Gastroesophageal sphincter (tissue), 4 donors: ENCODE measurements around the gene MSX1. TPM values are rescaled to one million over a fixed set of nuclear protein-coding genes. Genes with fewer than 3 reads are reported as not detected.

Experiments used
- ATAC-seq: fragments of 150-250 bp; one replicate; pipeline ENCODE4 v1.9.1; 2016; ENCODE audit warnings: mild to moderate bottlenecking, moderate library complexity
- H3K27ac ChIP-seq, 4 donors: fragments of 200-600 bp; sonication (generic) in 3 of 4; 1 replicate in 3 of 4; 2 replicates in 1 of 4; pipeline ENCODE4 v1.5.1; 2016 to 2019
- H3K27me3 ChIP-seq: fragments of 200-600 bp; sonication (generic); one replicate; pipeline ENCODE4 v1.5.1; 2019
- H3K36me3 ChIP-seq, 2 donors: fragments of 200-600 bp; sonication (generic); one replicate each; pipeline ENCODE4 v1.5.1; 2019; ENCODE audit warnings: control low read depth in 1 of 2
- H3K4me1 ChIP-seq, 3 donors: fragments of 200-600 bp; sonication (generic); 1 replicate in 2 of 3; 2 replicates in 1 of 3; pipeline ENCODE4 v1.5.1; 2016 to 2019; ENCODE audit warnings: control low read depth in 2 of 3
- H3K4me3 ChIP-seq, 2 donors: fragments of 200-600 bp; sonication (generic); one replicate each; pipeline ENCODE4 v1.5.1; 2019; ENCODE audit warnings: mild to moderate bottlenecking in 1 of 2, moderate library complexity in 1 of 2
- H3K9me3 ChIP-seq, 3 donors: fragments of 200-600 bp; sonication (generic); one replicate each; pipeline ENCODE4 v1.5.1; 2017 to 2019; ENCODE audit warnings: control low read depth in 2 of 3
- EP300 ChIP-seq: sonication (generic); formaldehyde crosslinking; IDR thresholded peaks from one replicate; pipeline ENCODE4 v1.6.1; 2017; ENCODE audit warnings: antibody characterized with exemption, mild to moderate bottlenecking
- POLR2A ChIP-seq, 2 donors: fragments of 450-650 bp; IDR thresholded peaks; one replicate each; pipeline ENCODE4 v1.6.1; 2017; ENCODE audit warnings: antibody characterized with exemption in 2 of 2, mild to moderate bottlenecking in 2 of 2, moderate library complexity in 1 of 2
- POLR2AphosphoS5 ChIP-seq: sonication (generic); formaldehyde crosslinking; IDR thresholded peaks from one replicate; pipeline ENCODE4 v1.6.1; 2017; ENCODE audit warnings: antibody characterized with exemption
- WGBS, 2 donors: methylation state at CpG; one replicate each; pipeline ENCODE4 v1.1.5; 2018; ENCODE audit warnings: low coverage in 1 of 2; 5-methylcytosine and 5-hydroxymethylcytosine counted together
- total RNA-seq, 4 donors: library from RNA; depleted of rRNA; stranded (reverse); fragments of >200 nt; gene quantifications; one replicate each; pipeline ENCODE4 v1.1.0, GENCODE V29; 2016
- TF ChIP-seq, protein P1 (sequence below), 4 experiments: fragments of 200-600 bp in 2 of 4; fragments of 450-650 bp in 2 of 4; sonication (generic) in 1 of 4; IDR thresholded peaks; one replicate each; pipeline ENCODE4 v1.5.1; 2017 to 2019; ENCODE audit warnings: antibody characterized with exemption in 4 of 4, mild to moderate bottlenecking in 2 of 4, moderate library complexity in 2 of 4

MSX1 gene
- total RNA-seq, 4 donors from 2014 or later: 2.0 to 5.3 (median 2.4) TPM

DNA sequence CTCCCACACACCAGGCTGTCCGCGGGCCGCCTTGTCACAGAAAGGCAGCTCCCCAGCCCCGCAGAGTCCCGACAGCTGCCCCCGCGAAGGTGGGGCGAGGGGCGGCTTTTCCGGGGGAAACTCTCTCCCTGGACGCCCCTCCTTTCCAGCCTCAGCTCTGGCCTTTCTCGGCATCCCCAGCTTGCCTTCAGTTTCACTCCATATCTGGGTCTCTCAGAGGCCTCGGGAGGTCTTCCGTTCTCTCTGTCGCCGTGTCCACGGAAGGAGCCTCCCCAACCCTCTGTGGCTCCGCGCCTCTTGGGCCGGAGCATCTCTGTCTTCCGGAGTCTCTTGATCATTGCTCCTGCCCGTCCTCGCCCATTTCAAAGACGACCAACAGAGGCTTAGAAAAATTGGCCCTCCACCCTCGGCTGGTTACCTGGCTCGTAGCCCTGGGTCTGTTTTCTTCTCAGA is 6.1 kb upstream of the MSX1 start:
- WGBS, 2 donors: 2 to 8% methylated on average over 12 to 20 of the region's 26 CpGs
- TF ChIP-seq POLR2AphosphoS5 (no peak), EP300 (no peak), POLR2A (IDR thresholded peaks at IDR 0.05) (no peak)
- TF ChIP-seq, protein P1, sequence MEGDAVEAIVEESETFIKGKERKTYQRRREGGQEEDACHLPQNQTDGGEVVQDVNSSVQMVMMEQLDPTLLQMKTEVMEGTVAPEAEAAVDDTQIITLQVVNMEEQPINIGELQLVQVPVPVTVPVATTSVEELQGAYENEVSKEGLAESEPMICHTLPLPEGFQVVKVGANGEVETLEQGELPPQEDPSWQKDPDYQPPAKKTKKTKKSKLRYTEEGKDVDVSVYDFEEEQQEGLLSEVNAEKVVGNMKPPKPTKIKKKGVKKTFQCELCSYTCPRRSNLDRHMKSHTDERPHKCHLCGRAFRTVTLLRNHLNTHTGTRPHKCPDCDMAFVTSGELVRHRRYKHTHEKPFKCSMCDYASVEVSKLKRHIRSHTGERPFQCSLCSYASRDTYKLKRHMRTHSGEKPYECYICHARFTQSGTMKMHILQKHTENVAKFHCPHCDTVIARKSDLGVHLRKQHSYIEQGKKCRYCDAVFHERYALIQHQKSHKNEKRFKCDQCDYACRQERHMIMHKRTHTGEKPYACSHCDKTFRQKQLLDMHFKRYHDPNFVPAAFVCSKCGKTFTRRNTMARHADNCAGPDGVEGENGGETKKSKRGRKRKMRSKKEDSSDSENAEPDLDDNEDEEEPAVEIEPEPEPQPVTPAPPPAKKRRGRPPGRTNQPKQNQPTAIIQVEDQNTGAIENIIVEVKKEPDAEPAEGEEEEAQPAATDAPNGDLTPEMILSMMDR (IDR thresholded peaks at IDR 0.05): no peak
- H3K4me3 ChIP-seq: peak overlapping the region in 1 of 2 donors; percentile 42
- no peaks in the 10 kb centered on the region for H3K36me3 ChIP-seq
- H3K27me3 ChIP-seq: peaks cover 100% of the 10 kb centered on the region
- peak; percentile 5 for ATAC-seq
- H3K27ac ChIP-seq: peak overlapping the region in 2 of 4 donors; percentile 10 to 11
- peaks cover 0 to 53% (median 19%) of the 10 kb centered on the region in 3 donors for H3K4me1 ChIP-seq
- peaks cover 0 to 3% (median 0%) of the 10 kb centered on the region in 3 donors for H3K9me3 ChIP-seq

DNA sequence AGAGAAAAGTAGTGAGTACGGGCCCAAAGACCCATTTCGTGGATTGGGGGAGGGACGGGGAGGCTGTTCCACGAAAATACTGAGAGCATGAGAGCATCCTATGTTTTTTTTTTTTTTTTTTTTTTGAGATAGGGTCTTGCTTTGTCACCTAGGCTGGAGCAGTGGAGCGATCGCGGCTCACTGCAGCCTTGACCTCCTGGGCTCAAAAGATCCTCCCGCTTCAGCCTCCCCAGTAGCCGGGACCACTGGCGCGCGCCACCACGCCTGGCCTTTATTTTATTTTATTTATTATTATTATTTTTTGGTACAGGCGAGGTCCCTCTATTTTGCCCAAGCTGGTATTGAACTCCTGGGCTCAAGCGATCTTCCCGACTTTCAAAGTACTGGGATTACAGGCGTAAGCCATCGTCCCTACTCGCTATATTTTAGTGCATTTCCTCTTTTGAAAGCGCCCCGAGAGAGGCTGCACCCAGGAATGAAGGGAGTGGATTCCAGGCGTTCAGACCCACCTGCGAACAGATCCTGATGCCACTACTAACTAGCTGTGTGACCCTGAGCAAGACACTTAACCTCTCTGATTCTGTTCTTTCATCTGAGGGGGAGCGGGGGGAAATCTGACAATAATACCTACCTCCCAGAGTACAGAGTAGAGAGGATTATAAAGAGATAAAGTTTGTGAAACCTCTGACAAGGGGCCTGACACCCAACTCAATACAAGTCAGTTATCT is 5.4 kb upstream of the MSX1 start:
- Histone ChIP-seq H3K36me3 (no peaks in the 10 kb centered on the region), H3K27ac (no peak overlapping the region), H3K27me3 (peaks cover 100% of the 10 kb centered on the region), H3K9me3 (peaks cover 0 to 3% (median 0%) of the 10 kb centered on the region in 3 donors), H3K4me3 (peak overlapping the region in 1 of 2 donors; percentile 42), H3K4me1 (peaks cover 0 to 60% (median 22%) of the 10 kb centered on the region in 3 donors)
- WGBS, 2 donors: 21 to 24% methylated on average over 12 to 21 of the region's 24 CpGs
- TF ChIP-seq POLR2AphosphoS5 (no peak), POLR2A (IDR thresholded peaks at IDR 0.05) (no peak), EP300 (no peak)
- TF ChIP-seq, protein P1 (IDR thresholded peaks at IDR 0.05): no peak
- ATAC-seq: no peak

DNA sequence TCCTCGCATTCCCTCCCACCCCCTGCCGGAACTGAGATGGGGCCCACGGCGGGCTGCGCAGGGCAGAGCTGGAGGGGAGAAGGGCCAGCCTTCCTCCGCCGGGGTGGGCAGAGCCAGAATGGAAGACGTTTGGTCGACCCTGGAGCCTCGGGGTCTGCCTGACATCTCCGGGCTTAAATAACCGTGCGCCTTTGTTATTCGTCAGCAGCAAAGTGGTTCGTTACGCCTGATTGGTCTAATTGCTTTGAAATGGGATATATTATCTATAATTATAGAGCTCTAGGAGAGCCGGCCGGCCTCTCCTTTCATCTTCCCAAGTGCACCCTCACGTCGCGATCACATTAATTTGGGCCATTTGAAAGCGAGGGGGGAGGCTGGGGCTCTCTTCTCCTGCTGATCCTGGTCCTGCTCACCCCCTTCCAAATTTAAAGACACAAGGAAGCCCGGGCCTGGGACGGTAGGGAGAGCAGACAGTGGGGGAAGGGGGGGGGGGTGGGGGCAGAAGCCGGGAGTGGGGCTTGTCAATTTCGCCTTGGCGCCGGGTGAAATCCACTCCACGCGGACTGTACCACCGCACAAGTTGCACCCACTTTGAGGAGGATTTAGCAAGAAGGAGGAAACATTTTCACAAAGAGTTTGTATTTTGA is 4.7 kb upstream of the MSX1 start:
- no peak for TF ChIP-seq EP300
- no peak for TF ChIP-seq POLR2A (IDR thresholded peaks at IDR 0.05)
- Histone ChIP-seq H3K36me3 (no peaks in the 10 kb centered on the region), H3K4me3 (no peak overlapping the region), H3K4me1 (peaks cover 0 to 67% (median 24%) of the 10 kb centered on the region in 3 donors), H3K27ac (no peak overlapping the region), H3K27me3 (peaks cover 100% of the 10 kb centered on the region), H3K9me3 (peaks cover 0 to 3% (median 0%) of the 10 kb centered on the region in 3 donors)
- WGBS, 2 donors: 7 to 19% methylated on average over 9 to 11 of the region's 31 CpGs
- ATAC-seq: no peak

DNA sequence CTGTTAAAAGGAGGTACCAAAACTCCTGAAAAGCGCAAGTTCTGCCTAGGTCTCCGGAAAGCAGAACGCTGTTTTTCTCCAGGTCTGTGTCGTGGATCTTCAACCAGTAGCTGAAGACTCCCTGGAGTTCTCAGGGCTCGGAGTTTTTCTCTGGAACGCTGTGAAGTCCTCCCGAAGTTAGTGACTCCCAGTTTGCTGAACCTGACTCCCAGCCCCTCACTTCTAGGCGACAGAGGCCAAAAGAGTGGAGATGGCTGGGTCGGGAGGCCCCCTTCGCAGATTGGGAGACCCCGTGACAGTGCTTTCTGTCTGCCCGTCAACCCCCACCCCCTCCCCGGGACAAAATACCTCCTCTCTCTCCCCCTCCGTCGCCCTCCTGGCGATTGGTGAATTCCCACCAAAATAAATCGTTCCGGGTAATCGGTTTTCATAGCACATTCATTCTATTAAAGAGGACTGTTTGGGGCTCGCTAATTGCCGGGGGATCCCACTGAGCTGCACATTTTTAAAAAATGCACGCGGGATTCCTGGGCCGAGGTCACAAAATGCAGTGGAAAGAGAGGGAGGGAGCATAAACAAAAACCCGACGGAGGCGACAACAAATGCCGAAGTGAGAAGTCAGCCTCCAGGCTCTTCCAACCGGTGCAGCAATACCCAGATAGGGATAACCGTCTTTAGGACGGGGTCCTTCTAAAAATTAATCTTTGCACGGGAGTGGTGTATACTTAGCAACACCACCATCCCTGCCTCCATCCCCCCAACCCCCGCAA is 4.0 kb upstream of the MSX1 start:
- Histone ChIP-seq H3K36me3 (no peaks in the 10 kb centered on the region), H3K4me3 (no peak overlapping the region), H3K9me3 (peaks cover 0 to 3% (median 0%) of the 10 kb centered on the region in 3 donors), H3K4me1 (peaks cover 0 to 74% (median 31%) of the 10 kb centered on the region in 3 donors), H3K27ac (no peak overlapping the region), H3K27me3 (peaks cover 100% of the 10 kb centered on the region)
- ATAC-seq: no peak
- 0 to 10% methylated on average over 11 to 13 of the region's 33 CpGs for WGBS, 2 donors
- TF ChIP-seq EP300 (no peak), POLR2AphosphoS5 (no peak), POLR2A (IDR thresholded peaks at IDR 0.05) (no peak)

DNA sequence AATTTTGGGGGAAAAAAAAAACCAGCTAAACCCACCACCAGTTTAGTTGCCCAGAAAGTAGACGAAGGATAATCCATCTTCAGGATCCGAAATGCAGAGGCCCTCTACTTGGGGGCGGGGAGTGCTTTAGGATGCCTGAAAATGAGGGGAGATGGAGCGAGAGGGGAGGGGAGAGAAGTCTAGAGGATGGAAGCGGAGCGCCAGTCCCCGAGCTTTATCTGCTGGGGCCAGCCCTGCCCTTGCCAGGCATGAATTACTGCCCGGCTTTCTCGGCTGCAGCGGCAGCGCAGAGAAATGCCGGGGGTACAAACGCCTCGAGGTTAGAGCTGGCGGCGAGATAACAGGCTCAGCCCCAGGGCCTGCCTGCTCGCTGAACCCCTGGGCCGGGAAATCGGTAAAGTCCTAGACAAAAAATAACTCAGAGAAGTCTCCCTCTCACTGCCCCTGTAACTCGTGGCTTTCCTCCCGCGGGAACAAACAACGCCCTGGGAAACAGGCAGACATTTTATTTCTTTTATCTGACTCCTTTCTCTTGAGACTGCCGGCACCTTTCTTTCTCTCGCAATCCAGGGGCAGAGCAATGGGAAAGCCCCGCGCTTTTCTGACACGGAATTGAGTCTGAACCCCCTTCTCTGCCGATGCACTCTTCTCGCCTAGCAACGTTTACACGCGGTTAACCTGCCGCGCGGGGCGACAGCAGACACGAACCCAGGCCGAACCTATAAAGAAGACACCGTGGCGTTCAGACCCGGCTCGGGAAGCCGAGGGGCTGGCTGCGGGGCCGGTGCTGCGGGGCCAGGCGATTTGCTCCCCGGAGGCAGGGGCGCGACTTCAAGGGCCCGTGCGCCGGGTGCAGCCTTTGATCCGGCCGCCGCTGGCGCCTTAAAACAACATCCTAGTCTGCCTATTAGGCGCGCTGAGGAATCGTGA is 3.1 kb upstream of the MSX1 start:
- Histone ChIP-seq H3K27me3 (peaks cover 100% of the 10 kb centered on the region), H3K9me3 (peaks cover 0 to 3% (median 0%) of the 10 kb centered on the region in 3 donors), H3K27ac (no peak overlapping the region), H3K36me3 (no peaks in the 10 kb centered on the region), H3K4me1 (peaks cover 0 to 82% (median 35%) of the 10 kb centered on the region in 3 donors), H3K4me3 (peak overlapping the region in 1 of 2 donors; percentile 40)
- no peak for ATAC-seq
- WGBS, 2 donors: 1 to 19% methylated on average over 8 to 15 of the region's 61 CpGs
- no peak for TF ChIP-seq EP300
- no peak for TF ChIP-seq POLR2A (IDR thresholded peaks at IDR 0.05)
- TF ChIP-seq POLR2AphosphoS5: no peak
